A549 (cell line): ENCODE results near the gene LEKR1. TPM values are rescaled to one million over a fixed set of nuclear protein-coding genes. Genes with fewer than 3 reads are reported as not detected.

Experiments
- ATAC-seq, 2 experiments: fragments of 200-7000 bp in 1 of 2; fragments of >200 bp in 1 of 2; cut with Nextera tagmentation in 1 of 2; cut with Tn5 transposase in 1 of 2; 3 replicates each; pipeline versions ENCODE4 v1.8.0 to v1.9.1; 2018 to 2020; ENCODE audit warnings: mild to moderate bottlenecking in 1 of 2, moderate library complexity in 1 of 2
- CTCF ChIA-PET: fragments of 300-600 bp; sonication (Branson Sonifier 250); formaldehyde crosslinking; extraction: SDS; loops from one replicate; lab custom pipeline; 2021; ENCODE audit warnings: antibody characterized with exemption, inconsistent platforms; lab: Yijun Ruan, JAX
- POLR2A ChIA-PET: fragments of 350-600 bp; formaldehyde crosslinking; extraction: SDS; loops from one replicate; lab custom pipeline; 2021; ENCODE audit warnings: antibody characterized with exemption, inconsistent platforms; lab: Yijun Ruan, JAX
- DNase-seq, 2 experiments: peaks; one replicate each; pipeline versions ENCODE4 v3.0.0 to v3.0.0-alpha.2; 2011 to 2016; ENCODE audit warnings: low read depth in 1 of 2, low spot score in 1 of 2
- FAIRE-seq: peaks from 2 replicates; lab custom pipeline; 2011; peaks lifted over from hg19 to GRCh38; lab: Jason Lieb, UNC
- H3K27ac ChIP-seq, 2 experiments: fragments of >200 bp; sonication (Bioruptor Twin); formaldehyde crosslinking; 3 replicates each; pipeline ENCODE4 v1.5.1; 2016 to 2017
- H3K4me1 ChIP-seq: fragments of >200 bp; sonication (Bioruptor Twin); formaldehyde crosslinking; 3 replicates; pipeline ENCODE4 v1.6.1; 2016
- H3K4me2 ChIP-seq: fragments of >200 bp; sonication (Bioruptor Twin); formaldehyde crosslinking; 3 replicates; pipeline ENCODE4 v1.6.1; 2016
- H3K4me3 ChIP-seq: fragments of >200 bp; sonication (Bioruptor Twin); formaldehyde crosslinking; 3 replicates; pipeline ENCODE4 v1.5.1; 2016
- H3K9me3 ChIP-seq: fragments of >200 bp; sonication (Bioruptor Twin); formaldehyde crosslinking; 3 replicates; pipeline ENCODE4 v1.6.1; 2016
- CBX8 ChIP-seq: fragments of 200-600 bp; sonication (generic); IDR thresholded peaks from 2 replicates; pipeline ENCODE4 v1.6.1; 2016
- CHD2 ChIP-seq: fragments of 150-350 bp; IDR thresholded peaks from 2 replicates; pipeline ENCODE4 v1.6.1; 2014; ENCODE audit warnings: low read length; ENCODE audit not compliant: partially characterized antibody
- CHD4 ChIP-seq: fragments of 200-600 bp; sonication (generic); IDR thresholded peaks from 2 replicates; pipeline ENCODE4 v1.6.1; 2016; ENCODE audit warnings: antibody characterized with exemption, mild to moderate bottlenecking, borderline replicate concordance
- EHMT2 ChIP-seq: fragments of 200-600 bp; sonication (generic); IDR thresholded peaks from 2 replicates; pipeline ENCODE4 v1.6.1; 2016; ENCODE audit warnings: antibody characterized with exemption, low read depth, mild to moderate bottlenecking, moderate library complexity
- EP300 ChIP-seq, 2 experiments: fragments of >200 bp; sonication (Bioruptor Twin); formaldehyde crosslinking; IDR thresholded peaks; 2 replicates in 1 of 2; 3 replicates in 1 of 2; pipeline ENCODE4 v1.6.1; 2016 to 2017
- ESRRA ChIP-seq: fragments of 150-350 bp; IDR thresholded peaks from 2 replicates; pipeline ENCODE4 v1.6.1; 2014; ENCODE audit warnings: mild to moderate bottlenecking, low read length, borderline replicate concordance
- FOSB ChIP-seq: fragments of 250-450 bp; sonication (Bioruptor Pico); IDR thresholded peaks from 2 replicates; pipeline ENCODE4 v1.5.0; 2020; ENCODE audit warnings: mild to moderate bottlenecking, moderate library complexity
- HOXA7 ChIP-seq: fragments of 250-450 bp; sonication (Bioruptor Pico); IDR thresholded peaks from 2 replicates; pipeline ENCODE4 v1.5.0; 2020; ENCODE audit warnings: mild to moderate bottlenecking, moderate library complexity
- JUN ChIP-seq, 2 experiments: fragments of >200 bp; sonication (Bioruptor Twin); formaldehyde crosslinking; IDR thresholded peaks; 2 replicates in 1 of 2; 3 replicates in 1 of 2; pipeline ENCODE4 v1.6.1; 2016 to 2017
- KDM5A ChIP-seq: fragments of 200-600 bp; sonication (generic); IDR thresholded peaks from 2 replicates; pipeline ENCODE4 v1.6.1; 2016; ENCODE audit warnings: antibody characterized with exemption, mild to moderate bottlenecking
- MAFK ChIP-seq: fragments of 450-650 bp; IDR thresholded peaks from 2 replicates; pipeline ENCODE4 v1.6.1; 2014; ENCODE audit not compliant: partially characterized antibody
- MAZ ChIP-seq: fragments of 150-350 bp; IDR thresholded peaks from 2 replicates; pipeline ENCODE4 v1.6.1; 2014; ENCODE audit warnings: antibody characterized with exemption, low read depth, low read length, borderline replicate concordance
- NFE2L2 ChIP-seq: fragments of 150-350 bp; conservative IDR thresholded peaks from 2 replicates; pipeline ENCODE4 v1.6.1; 2014; ENCODE audit warnings: low read length
- NR3C1 ChIP-seq: fragments of >200 bp; sonication (Bioruptor Twin); formaldehyde crosslinking; IDR thresholded peaks from 3 replicates; pipeline ENCODE4 v1.6.1; 2017
- PHF8 ChIP-seq: fragments of 200-600 bp; sonication (generic); IDR thresholded peaks from 2 replicates; pipeline ENCODE4 v1.6.1; 2016; ENCODE audit warnings: low read depth, mild to moderate bottlenecking, antibody characterized with exemption, moderate library complexity, borderline replicate concordance
- POLR2AphosphoS2 ChIP-seq: conservative IDR thresholded peaks from 2 replicates; pipeline ENCODE4 v1.6.1; 2012; ENCODE audit warnings: low read length, improper control_type of control experiment, inconsistent platforms
- RAD21 ChIP-seq, 2 experiments: fragments of >200 bp in 1 of 2; sonication (Bioruptor Twin) in 1 of 2; formaldehyde crosslinking in 1 of 2; IDR thresholded peaks in 1 of 2; conservative IDR thresholded peaks in 1 of 2; 2 replicates in 1 of 2; 3 replicates in 1 of 2; pipeline ENCODE4 v1.6.1; 2012 to 2018; ENCODE audit warnings: inconsistent platforms in 1 of 2
- ZC3H11A ChIP-seq: fragments of 450-650 bp; IDR thresholded peaks from 2 replicates; pipeline ENCODE4 v1.6.1; 2014; ENCODE audit warnings: antibody characterized with exemption, mild to moderate bottlenecking
- ZFP36 ChIP-seq: fragments of 450-650 bp; IDR thresholded peaks from 2 replicates; pipeline ENCODE4 v1.6.1; 2014; ENCODE audit warnings: borderline replicate concordance; ENCODE audit not compliant: partially characterized antibody
- ZNF302 ChIP-seq: fragments of 250-450 bp; sonication (Bioruptor Pico); IDR thresholded peaks from 2 replicates; pipeline ENCODE4 v1.9.0; 2021; ENCODE audit warnings: inconsistent platforms, mild to moderate bottlenecking, moderate library complexity
- ZSCAN20 ChIP-seq: fragments of 250-450 bp; sonication (Bioruptor Pico); IDR thresholded peaks from 2 replicates; pipeline ENCODE4 v1.8.0; 2022; ENCODE audit warnings: mild to moderate bottlenecking, moderate library complexity
- WGBS: methylation state at CpG from one replicate; pipeline ENCODE4 v1.1.6; 2017; ENCODE audit errors: missing lambda C conversion rate; 5-methylcytosine and 5-hydroxymethylcytosine counted together
- polyA plus RNA-seq, 4 experiments: library from polyadenylated mRNA; depleted of rRNA in 3 of 4; stranded (reverse); fragments of >200 nt; fragmentation: RNase III in 1 of 4; extraction: RNeasy Plus Mini Kit Qiagen cat#74134 plus additional on column Dnase treatment in 1 of 4; gene quantifications; 2 replicates in 3 of 4; 3 replicates in 1 of 4; pipeline ENCODE4 v1.2.3, GENCODE V29; 2011 to 2017
- TF ChIP-seq, protein P1 (sequence below): fragments of >200 bp; sonication (Bioruptor Twin); formaldehyde crosslinking; IDR thresholded peaks from 3 replicates; pipeline ENCODE4 v1.5.1; 2016
- TF ChIP-seq, protein P2 (sequence below): IDR thresholded peaks from 2 replicates; pipeline ENCODE4 v1.6.1; 2012
- TF ChIP-seq, protein P3 (sequence below): IDR thresholded peaks from 2 replicates; pipeline ENCODE4 v1.6.1; 2012
- TF ChIP-seq, protein P4 (sequence below): fragments of 250-450 bp; sonication (Bioruptor Pico); IDR thresholded peaks from 2 replicates; pipeline ENCODE4 v1.5.0; 2020; ENCODE audit warnings: low read depth, mild to moderate bottlenecking, moderate library complexity
- TF ChIP-seq, protein P5 (sequence below): fragments of 200-600 bp; sonication (generic); IDR thresholded peaks from 2 replicates; pipeline ENCODE4 v1.6.1; 2016; ENCODE audit warnings: antibody characterized with exemption, mild to moderate bottlenecking, moderate library complexity

The LEKR1 gene
- polyA plus RNA-seq, 2 of the 4 experiments (the other 2 are of a cell fraction): 1.3 to 1.4 TPM

DNA sequence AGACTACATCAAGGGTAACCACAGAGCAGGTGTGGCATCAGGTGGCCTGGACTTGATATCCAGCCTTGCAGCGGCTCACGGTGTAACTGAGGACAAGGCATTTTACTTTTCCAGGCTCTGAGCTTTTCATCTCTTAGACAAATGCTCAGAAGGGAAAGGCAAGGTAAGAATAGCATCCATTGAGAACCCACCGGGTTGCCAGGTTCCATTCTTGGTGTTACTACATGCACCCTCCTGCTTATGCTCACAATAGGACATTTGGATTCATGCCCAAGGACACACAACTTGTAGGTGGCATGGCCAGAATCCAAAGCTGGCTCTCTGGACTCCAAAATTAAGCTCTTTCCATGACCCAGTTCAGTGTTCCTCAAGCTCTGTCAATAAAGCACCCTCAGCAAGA, 248.3 kb downstream of the LEKR1 start:
- ChIA-PET CTCF (interaction anchor here (1.1 to 1.4 kb wide), 3 partner anchors 23 to 401 kb away, joined by 3 to 4 read pairs (median 3); no protein-coding TSS in a partner anchor), POLR2A (no interaction called here)
- FAIRE-seq (no peak), ATAC-seq (no peak), DNase-seq (no peak)
- Histone ChIP-seq H3K4me1 (no peaks in the 10 kb centered on the region), H3K4me2 (no peak overlapping the region), H3K27ac (no peak overlapping the region), H3K9me3 (no peaks in the 10 kb centered on the region), H3K4me3 (no peak overlapping the region)
- 92% methylated on average over 3 of the region's 3 CpGs for WGBS
- TF ChIP-seq, protein P1, sequence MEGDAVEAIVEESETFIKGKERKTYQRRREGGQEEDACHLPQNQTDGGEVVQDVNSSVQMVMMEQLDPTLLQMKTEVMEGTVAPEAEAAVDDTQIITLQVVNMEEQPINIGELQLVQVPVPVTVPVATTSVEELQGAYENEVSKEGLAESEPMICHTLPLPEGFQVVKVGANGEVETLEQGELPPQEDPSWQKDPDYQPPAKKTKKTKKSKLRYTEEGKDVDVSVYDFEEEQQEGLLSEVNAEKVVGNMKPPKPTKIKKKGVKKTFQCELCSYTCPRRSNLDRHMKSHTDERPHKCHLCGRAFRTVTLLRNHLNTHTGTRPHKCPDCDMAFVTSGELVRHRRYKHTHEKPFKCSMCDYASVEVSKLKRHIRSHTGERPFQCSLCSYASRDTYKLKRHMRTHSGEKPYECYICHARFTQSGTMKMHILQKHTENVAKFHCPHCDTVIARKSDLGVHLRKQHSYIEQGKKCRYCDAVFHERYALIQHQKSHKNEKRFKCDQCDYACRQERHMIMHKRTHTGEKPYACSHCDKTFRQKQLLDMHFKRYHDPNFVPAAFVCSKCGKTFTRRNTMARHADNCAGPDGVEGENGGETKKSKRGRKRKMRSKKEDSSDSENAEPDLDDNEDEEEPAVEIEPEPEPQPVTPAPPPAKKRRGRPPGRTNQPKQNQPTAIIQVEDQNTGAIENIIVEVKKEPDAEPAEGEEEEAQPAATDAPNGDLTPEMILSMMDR: no peak
- no peak for TF ChIP-seq NR3C1
- TF ChIP-seq ESRRA: no peak
- no peak for TF ChIP-seq CBX8
- no peak for TF ChIP-seq ZSCAN20 (CRISPR knock-in tag)
- no peak for TF ChIP-seq PHF8
- TF ChIP-seq NFE2L2: no peak
- TF ChIP-seq JUN (IDR thresholded peaks at IDR 0.05): no peak
- no peak for TF ChIP-seq ZFP36
- TF ChIP-seq CHD4: no peak
- no peak for TF ChIP-seq RAD21 (conservative IDR thresholded peaks at IDR 0.05 in 1 of 2, IDR thresholded peaks at IDR 0.05 in 1 of 2)
- TF ChIP-seq POLR2AphosphoS2: no peak
- TF ChIP-seq, protein P2, sequence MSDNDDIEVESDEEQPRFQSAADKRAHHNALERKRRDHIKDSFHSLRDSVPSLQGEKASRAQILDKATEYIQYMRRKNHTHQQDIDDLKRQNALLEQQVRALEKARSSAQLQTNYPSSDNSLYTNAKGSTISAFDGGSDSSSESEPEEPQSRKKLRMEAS: no peak
- no peak for TF ChIP-seq MAZ

DNA sequence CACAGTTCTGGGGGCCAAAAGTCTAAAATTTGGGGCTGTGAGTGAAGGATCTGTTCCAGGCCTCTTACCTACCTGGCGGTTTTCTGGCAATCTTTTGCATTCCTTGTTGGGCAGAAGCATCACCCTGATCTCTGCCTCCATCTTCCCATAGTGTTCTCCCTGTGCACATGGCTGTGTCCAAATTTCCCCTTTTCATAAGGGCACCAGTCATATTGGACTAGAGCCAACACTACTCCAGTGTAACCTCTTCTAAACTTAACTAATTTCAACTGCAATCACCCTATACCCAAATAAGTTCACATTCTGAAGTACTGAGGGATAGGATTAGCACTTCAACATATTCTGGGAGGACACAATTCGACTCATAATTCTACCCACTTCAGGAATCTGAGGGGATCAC, 248.8 kb downstream of the LEKR1 start:
- no peak for DNase-seq
- Histone ChIP-seq H3K4me3 (no peak overlapping the region), H3K27ac (no peak overlapping the region), H3K4me2 (no peak overlapping the region), H3K4me1 (no peaks in the 10 kb centered on the region), H3K9me3 (no peaks in the 10 kb centered on the region)
- ATAC-seq: no peak
- 49% methylated on average over 2 of the region's 2 CpGs for WGBS
- TF ChIP-seq EP300 (IDR thresholded peaks at IDR 0.05) (no peak), CBX8 (no peak), KDM5A (no peak), ZC3H11A (no peak), RAD21 (conservative IDR thresholded peaks at IDR 0.05 in 1 of 2, IDR thresholded peaks at IDR 0.05 in 1 of 2) (no peak), HOXA7 (no peak), PHF8 (no peak), FOSB (CRISPR knock-in tag) (no peak), MAZ (no peak), NFE2L2 (no peak), EHMT2 (no peak), ZNF302 (CRISPR knock-in tag) (no peak), MAFK (no peak), CHD2 (no peak)
- TF ChIP-seq, protein P3, sequence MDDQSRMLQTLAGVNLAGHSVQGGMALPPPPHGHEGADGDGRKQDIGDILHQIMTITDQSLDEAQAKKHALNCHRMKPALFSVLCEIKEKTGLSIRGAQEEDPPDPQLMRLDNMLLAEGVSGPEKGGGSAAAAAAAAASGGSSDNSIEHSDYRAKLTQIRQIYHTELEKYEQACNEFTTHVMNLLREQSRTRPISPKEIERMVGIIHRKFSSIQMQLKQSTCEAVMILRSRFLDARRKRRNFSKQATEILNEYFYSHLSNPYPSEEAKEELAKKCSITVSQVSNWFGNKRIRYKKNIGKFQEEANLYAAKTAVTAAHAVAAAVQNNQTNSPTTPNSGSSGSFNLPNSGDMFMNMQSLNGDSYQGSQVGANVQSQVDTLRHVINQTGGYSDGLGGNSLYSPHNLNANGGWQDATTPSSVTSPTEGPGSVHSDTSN: no peak
- TF ChIP-seq, protein P4, sequence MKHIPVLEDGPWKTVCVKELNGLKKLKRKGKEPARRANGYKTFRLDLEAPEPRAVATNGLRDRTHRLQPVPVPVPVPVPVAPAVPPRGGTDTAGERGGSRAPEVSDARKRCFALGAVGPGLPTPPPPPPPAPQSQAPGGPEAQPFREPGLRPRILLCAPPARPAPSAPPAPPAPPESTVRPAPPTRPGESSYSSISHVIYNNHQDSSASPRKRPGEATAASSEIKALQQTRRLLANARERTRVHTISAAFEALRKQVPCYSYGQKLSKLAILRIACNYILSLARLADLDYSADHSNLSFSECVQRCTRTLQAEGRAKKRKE (CRISPR knock-in tag): no peak
- TF ChIP-seq, protein P1: no peak
- TF ChIP-seq, protein P5, sequence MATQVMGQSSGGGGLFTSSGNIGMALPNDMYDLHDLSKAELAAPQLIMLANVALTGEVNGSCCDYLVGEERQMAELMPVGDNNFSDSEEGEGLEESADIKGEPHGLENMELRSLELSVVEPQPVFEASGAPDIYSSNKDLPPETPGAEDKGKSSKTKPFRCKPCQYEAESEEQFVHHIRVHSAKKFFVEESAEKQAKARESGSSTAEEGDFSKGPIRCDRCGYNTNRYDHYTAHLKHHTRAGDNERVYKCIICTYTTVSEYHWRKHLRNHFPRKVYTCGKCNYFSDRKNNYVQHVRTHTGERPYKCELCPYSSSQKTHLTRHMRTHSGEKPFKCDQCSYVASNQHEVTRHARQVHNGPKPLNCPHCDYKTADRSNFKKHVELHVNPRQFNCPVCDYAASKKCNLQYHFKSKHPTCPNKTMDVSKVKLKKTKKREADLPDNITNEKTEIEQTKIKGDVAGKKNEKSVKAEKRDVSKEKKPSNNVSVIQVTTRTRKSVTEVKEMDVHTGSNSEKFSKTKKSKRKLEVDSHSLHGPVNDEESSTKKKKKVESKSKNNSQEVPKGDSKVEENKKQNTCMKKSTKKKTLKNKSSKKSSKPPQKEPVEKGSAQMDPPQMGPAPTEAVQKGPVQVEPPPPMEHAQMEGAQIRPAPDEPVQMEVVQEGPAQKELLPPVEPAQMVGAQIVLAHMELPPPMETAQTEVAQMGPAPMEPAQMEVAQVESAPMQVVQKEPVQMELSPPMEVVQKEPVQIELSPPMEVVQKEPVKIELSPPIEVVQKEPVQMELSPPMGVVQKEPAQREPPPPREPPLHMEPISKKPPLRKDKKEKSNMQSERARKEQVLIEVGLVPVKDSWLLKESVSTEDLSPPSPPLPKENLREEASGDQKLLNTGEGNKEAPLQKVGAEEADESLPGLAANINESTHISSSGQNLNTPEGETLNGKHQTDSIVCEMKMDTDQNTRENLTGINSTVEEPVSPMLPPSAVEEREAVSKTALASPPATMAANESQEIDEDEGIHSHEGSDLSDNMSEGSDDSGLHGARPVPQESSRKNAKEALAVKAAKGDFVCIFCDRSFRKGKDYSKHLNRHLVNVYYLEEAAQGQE: no peak
- no peak for FAIRE-seq
- CTCF ChIA-PET: interaction anchor here (1.1 to 1.4 kb wide), 3 partner anchors 24 to 401 kb away, joined by 3 to 4 read pairs (median 3); no protein-coding TSS in a partner anchor
- POLR2A ChIA-PET: no interaction called here
